Calu3 (cell line): Measurements from ENCODE around the gene PMFBP1. TPM values are rescaled to one million over a fixed set of nuclear protein-coding genes. Genes with fewer than 3 reads are reported as not detected.

Experiments used
- BruUV-seq: library from RNA; stranded (reverse); fragments of 400-500 nt; replicated peaks from 2 replicates; lab custom pipeline; 2021; lab: Mats Ljungman, UMichigan
- CTCF ChIA-PET: fragments of 300-600 bp; sonication (Branson Sonifier 250); formaldehyde crosslinking; loops from one replicate; lab custom pipeline; 2022; ENCODE audit warnings: antibody characterized with exemption; lab: Charles Lee
- DNase-seq: peaks from one replicate; pipeline ENCODE4 v3.0.0; 2022
- H3K27ac Mint-ChIP-seq: one replicate; pipeline ENCODE4 v1.8.0; 2022; ENCODE audit warnings: mixed read lengths; ENCODE audit not compliant: unreplicated experiment
- H3K27me3 Mint-ChIP-seq: one replicate; pipeline ENCODE4 v1.8.0; 2022; ENCODE audit warnings: mixed read lengths; ENCODE audit not compliant: unreplicated experiment
- H3K36me3 Mint-ChIP-seq: one replicate; pipeline ENCODE4 v1.8.0; 2022; ENCODE audit warnings: mild to moderate bottlenecking, moderate library complexity, mixed read lengths; ENCODE audit not compliant: insufficient read depth, unreplicated experiment
- H3K4me1 Mint-ChIP-seq: one replicate; pipeline ENCODE4 v1.8.0; 2022; ENCODE audit warnings: mild to moderate bottlenecking, low read depth, mixed read lengths; ENCODE audit not compliant: unreplicated experiment
- H3K4me3 Mint-ChIP-seq: one replicate; pipeline ENCODE4 v1.8.0; 2022; ENCODE audit warnings: mild to moderate bottlenecking, low read depth, moderate library complexity, mixed read lengths; ENCODE audit not compliant: unreplicated experiment
- H3K9me3 Mint-ChIP-seq: one replicate; pipeline ENCODE4 v1.8.0; 2022; ENCODE audit warnings: low read depth, mixed read lengths; ENCODE audit not compliant: unreplicated experiment
- intact Hi-C: fragments of 100-400 bp; cut with micrococcal nuclease; formaldehyde crosslinking; loops from one replicate; pipeline ENCODE4 v1.10.0; 2022; ENCODE audit not compliant: unreplicated experiment
- total RNA-seq: library from RNA; stranded (reverse); gene quantifications from 2 replicates; pipeline ENCODE4 v1.2.3, GENCODE V29; 2022
- TF ChIP-seq, protein P1 (sequence below): fragments of 200-600 bp; IDR thresholded peaks from one replicate; pipeline ENCODE4 v1.8.0; 2022; ENCODE audit warnings: antibody characterized with exemption; ENCODE audit not compliant: unreplicated experiment

The PMFBP1 gene
- total RNA-seq, 1 experiment from 2014 or later, result 8.5 TPM

GRCh38 chr16:72159801-72160200 is 12.2 kb downstream of the PMFBP1 start:
- intact Hi-C loops, result no loop called here
- Mint-ChIP-seq H3K9me3 (peaks cover 2% of the 10 kb centered on the region), H3K27ac (no peak overlapping the region), H3K36me3 (no peaks in the 10 kb centered on the region), H3K4me3 (no peak overlapping the region), H3K27me3 (no peaks in the 10 kb centered on the region), H3K4me1 (peaks cover 7% of the 10 kb centered on the region)
- TF ChIP-seq, protein P1, sequence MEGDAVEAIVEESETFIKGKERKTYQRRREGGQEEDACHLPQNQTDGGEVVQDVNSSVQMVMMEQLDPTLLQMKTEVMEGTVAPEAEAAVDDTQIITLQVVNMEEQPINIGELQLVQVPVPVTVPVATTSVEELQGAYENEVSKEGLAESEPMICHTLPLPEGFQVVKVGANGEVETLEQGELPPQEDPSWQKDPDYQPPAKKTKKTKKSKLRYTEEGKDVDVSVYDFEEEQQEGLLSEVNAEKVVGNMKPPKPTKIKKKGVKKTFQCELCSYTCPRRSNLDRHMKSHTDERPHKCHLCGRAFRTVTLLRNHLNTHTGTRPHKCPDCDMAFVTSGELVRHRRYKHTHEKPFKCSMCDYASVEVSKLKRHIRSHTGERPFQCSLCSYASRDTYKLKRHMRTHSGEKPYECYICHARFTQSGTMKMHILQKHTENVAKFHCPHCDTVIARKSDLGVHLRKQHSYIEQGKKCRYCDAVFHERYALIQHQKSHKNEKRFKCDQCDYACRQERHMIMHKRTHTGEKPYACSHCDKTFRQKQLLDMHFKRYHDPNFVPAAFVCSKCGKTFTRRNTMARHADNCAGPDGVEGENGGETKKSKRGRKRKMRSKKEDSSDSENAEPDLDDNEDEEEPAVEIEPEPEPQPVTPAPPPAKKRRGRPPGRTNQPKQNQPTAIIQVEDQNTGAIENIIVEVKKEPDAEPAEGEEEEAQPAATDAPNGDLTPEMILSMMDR, result no peak
- DNase-seq, result no peak
- CTCF ChIA-PET, result no interaction called here
- BruUV-seq, result no TSS peak

DNA sequence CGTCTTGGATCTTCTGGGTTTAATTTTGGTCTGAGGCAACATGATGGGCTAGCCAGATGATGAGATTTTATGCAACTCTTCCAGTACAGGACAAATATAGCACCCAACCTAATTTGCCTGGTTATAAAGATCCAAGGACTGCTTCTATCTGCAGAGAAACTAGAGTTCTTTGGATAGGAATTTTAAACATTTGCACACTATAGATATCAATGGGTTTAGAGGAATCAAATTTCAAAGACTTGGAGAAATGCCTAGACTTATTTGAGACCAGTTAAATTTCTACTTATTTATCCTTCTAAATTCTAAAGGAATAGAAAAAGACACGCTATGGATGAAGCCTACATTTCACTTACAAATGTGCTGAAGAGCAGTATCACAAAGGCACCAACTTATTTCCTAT is 12.6 kb downstream of the PMFBP1 start:
- Mint-ChIP-seq H3K27me3 (no peaks in the 10 kb centered on the region), H3K36me3 (no peaks in the 10 kb centered on the region), H3K9me3 (peaks cover 2% of the 10 kb centered on the region), H3K27ac (no peak overlapping the region), H3K4me1 (peaks cover 7% of the 10 kb centered on the region), H3K4me3 (no peak overlapping the region)
- TF ChIP-seq, protein P1, result no peak
- BruUV-seq, result no TSS peak
- CTCF ChIA-PET, result no interaction called here
- intact Hi-C loops, result no loop called here
- no peak for DNase-seq

GRCh38 chr16:72149676-72150464 is 22.1 kb downstream of the PMFBP1 start:
- Mint-ChIP-seq H3K27me3 (no peaks in the 10 kb centered on the region), H3K4me1 (no peaks in the 10 kb centered on the region), H3K36me3 (no peaks in the 10 kb centered on the region), H3K4me3 (no peak overlapping the region), H3K9me3 (no peaks in the 10 kb centered on the region), H3K27ac (no peak overlapping the region)
- intact Hi-C loops, result no loop called here
- DNase-seq, result no peak
- no TSS peak for BruUV-seq
- TF ChIP-seq, protein P1, result no peak
- CTCF ChIA-PET, result no interaction called here

DNA sequence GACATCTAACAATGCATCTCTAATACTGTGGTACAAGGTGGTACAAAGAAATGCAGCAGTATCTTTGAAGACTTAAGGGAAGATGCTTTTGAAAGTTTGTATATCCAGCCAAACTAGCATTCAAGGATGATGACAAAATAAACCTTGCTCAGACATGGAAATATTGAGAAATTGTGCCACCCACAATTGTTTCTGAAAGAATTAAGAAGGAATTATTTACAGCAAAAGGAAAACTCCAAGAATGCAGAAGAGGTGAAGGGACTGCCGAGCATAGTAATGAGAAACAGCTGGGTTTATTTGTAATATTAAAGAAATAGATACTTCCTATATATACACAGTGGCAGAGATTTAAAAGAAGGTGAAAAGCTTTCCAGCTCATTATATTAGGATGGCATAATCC is 29.5 kb downstream of the PMFBP1 start:
- Mint-ChIP-seq H3K36me3 (no peaks in the 10 kb centered on the region), H3K4me1 (no peaks in the 10 kb centered on the region), H3K4me3 (no peak overlapping the region), H3K27me3 (no peaks in the 10 kb centered on the region), H3K27ac (no peak overlapping the region), H3K9me3 (no peaks in the 10 kb centered on the region)
- no peak for DNase-seq
- BruUV-seq, result no TSS peak
- TF ChIP-seq, protein P1, result no peak
- intact Hi-C loops, result no loop called here
- CTCF ChIA-PET, result interaction anchor here (0.9 kb wide), 1 partner anchor 15 kb away, joined by 5 read pairs; no protein-coding TSS in a partner anchor
